Stimulated activated CD8-positive, alpha-beta memory T cell treated with anti-CD3 and anti-CD28 coated beads, Interleukin-15, amount 100 ng/mL, for 24 hours (primary cell): ENCODE results near the gene DYRK4.

Source experiments
- DNase-seq: peaks from one replicate; pipeline ENCODE4 v3.0.0-alpha.2; 2020; ENCODE audit warnings: low read depth

The DYRK4 gene

DNA sequence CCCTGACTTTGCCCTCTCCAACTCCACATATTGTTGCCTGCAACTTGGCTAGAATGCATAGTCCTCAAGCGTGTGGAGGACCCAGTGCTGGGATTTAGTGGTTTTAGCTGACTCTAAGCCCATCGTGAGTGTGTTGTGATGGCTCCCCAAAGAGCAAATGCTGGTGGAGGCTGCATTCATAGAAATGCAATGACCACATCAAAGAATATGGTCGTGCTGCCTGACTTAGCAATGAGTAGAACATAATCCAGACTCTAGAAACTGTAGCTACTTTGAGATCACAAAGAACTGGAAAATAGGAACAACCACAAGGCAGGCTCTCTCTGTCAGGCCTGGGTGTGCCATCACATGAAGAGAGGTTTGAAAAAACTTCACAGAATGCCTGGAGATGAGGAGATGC is 1.3 kb downstream of the DYRK4 start:
- DNase-seq, result no peak

DNA sequence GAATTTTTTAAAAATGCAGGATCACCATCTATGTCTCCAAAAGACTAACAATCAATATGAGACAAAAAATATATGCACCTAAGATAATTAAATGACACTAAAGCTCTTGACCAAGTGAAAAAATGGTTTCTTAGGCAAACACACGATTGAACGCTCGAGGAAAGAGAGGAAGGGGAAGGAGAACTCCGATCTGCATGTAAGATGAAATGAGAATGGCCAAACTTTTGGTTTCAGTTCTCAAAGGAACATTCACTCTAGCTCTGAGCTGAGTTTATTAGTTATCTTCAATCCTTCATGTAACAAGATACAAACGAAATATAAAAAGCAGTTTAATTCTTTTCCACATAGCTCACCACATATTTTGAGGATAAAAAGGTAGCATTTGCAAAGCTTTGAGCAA is 2.8 kb downstream of the DYRK4 start:
- no peak for DNase-seq

DNA sequence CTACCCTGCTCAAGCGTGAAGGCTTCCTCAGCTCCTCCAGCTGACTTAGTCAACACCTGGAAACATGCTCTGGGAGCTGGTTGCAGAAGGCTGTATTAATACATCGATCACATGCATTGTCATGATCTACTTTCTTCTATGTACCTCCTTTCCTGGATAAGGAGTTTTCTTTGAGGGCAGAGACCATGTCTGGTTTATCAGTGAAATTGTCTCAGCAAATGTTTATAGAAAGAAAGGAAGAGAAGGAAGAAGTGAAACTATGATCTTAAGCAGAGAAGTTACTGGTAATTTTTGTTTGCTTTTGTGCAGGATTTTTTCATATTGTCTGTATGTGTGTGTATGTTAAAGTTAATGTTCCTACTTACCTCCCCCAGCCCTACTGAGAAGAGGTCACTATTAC is 4.5 kb downstream of the DYRK4 start:
- DNase-seq, result no peak

DNA sequence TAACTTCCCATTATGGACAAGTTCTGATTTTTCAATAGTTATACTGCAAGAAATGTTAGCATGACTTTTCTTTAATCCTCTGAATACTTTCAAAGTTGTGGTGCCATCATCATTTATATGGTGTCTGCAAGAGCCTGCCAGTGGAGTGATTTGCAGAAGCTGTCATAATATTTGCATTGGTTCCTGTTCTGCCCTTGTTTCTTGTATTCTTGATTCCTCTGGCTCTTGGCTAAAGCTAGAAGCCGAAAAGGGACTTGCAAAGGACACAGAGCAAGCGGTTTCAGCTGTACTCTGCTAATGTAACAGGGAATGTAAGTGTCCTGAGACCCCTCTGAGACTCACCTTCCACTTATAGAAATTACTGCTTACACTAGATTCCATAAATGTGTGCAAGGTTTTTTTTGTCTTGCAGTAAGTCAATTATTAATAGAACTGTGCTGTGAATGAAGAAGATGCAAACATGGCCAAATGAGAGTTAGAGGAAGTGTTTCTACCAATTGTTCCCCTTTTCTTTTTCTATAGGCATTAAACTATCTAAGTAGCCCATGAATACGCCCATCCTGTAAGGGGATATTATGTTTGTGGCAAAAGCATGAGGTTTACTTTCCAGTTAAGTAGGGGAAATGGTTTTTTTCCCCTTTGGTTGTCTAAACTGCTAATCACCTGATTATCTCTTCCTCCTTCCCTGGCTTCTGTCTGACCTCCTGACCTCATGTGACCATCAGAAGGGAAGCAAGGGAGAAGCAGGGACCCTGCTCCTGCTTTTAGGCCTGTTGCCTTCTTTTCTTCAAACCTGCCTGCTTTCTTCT is 5.3 kb downstream of the DYRK4 start:
- no peak for DNase-seq

DNA sequence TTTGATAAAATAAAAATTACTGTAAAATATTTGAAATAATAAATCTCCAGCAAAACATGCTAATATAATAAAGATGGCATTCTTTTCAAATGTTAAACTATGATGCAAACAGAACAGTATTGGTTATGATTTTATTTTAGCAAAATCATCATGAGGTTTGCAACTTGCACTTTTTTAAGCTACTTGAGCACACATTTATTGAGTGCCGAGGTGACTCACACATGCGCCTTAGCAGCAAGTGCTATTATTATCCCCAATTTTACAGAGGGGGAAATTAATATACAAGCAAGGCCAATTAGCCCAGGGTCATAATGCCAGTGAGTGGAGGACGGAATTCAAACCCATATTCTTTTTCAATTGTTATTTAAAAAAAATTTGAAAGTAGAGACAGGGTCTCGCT is 7.3 kb downstream of the DYRK4 start:
- DNase-seq, result no peak

DNA sequence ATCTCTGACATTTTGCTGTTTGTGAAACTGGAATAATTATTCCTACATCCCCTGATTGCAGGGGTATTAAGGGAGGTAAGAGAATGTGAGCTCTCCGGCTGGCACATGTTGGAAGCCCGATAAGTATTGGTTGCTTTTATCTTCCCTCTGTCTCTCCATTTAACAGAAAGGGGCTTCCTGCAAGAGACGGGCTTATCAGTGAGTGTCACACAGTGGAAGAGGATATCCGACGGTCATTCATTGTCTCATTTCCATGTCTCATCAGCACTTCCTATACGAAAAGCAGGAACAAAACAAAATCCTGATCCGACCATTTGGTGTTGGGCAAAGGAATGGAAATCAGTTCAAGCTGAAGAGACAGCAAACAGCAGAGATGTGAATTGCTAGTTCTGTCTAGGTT is 10.7 kb downstream of the DYRK4 start:
- DNase-seq, result no peak

DNA sequence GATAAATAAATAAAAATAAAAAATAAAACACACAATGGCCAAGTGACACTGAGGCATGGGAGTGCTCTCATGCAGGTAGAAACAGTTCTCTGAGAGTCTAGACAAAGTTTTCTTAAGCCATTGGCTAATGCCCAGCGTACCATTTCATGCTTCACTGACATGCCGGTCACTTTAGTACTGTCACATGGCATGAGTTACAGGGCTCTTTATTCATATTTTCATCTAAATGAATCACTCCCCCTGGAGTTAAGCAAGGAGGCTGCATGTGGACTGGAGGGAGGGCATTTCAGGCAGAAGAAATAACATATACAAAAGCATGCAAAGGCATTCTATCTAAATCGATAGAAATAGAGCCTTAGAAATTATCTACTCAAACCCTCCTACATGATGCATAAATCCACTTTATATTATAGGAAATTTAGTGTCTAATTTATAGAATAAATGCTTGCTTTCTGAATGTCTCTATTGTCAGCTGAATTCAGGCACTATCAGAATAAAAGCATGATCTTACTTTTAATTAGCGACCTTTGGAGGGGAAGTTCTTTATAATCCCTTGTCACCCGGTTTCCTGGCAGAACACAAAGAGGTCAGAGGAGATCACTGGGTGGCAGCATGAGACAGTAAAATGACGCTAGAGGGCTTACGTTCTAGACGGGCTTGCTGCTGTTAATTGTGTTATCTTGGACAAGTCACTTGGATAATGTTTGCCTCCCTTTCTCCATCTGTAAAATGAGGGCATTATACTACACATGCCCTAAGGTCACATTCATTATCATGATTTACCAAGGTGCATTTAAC is 17.5 kb downstream of the DYRK4 start:
- DNase-seq, result no peak

DNA sequence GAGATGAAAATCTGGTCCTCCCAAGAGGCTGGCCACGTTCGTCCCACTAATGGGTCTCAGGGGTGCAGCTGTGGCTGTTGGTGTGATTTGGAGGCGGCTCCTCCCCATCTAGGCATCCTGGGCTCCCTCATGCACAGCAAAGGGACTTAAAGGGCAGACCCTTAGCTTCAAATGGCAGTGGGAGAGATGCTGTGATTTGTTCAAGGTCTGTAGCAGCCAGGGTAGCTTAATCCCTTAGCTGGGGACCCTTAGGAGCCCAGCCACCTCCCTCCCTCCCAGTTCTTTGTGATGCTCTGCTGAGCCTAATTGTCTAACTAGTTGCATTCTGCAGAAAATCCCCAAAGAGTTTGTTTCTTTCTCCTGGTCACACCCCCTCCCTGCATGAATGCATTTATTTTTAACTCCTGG is 18.3 kb downstream of the DYRK4 start:
- no peak for DNase-seq

DNA sequence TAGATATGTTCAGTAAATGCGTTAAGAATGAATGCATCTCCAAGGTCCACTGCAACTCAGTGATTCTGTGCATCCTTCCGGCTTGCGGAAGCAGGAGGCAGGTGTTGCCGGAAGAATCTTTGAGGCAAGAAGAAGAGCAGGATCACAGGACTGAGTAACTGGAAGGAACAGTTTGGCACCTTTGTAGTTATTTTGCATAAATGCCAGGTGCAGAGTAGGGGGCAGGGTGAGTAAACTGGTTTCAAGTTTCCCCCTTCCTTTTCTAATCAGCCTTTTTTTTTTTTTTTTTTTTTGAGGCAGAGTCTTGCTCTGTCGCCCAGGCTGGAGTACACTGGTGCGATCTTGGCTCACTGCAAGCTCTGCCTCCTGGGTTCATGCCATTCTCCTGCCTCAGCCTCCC is 22.3 kb downstream of the DYRK4 start:
- no peak for DNase-seq

DNA sequence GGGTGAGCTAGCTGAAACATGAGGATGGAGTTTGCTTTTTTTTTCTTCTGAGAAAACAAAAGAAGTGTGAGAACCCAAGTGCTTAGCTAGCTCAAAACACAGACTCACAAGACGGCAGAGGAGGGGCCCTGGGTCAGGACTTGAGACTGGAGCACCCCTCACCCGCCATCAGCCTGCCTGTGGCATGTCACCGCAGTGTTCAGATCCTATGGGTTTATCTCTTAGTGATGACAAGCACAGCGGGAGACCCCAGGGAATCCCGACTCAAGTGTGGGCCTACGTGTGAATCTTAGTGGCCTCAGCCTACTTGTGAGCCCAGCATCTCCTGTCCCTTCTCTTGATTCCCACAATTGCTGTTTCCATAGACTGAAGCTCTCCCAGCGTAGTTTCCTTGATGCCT is 22.9 kb downstream of the DYRK4 start:
- no peak for DNase-seq

DNA sequence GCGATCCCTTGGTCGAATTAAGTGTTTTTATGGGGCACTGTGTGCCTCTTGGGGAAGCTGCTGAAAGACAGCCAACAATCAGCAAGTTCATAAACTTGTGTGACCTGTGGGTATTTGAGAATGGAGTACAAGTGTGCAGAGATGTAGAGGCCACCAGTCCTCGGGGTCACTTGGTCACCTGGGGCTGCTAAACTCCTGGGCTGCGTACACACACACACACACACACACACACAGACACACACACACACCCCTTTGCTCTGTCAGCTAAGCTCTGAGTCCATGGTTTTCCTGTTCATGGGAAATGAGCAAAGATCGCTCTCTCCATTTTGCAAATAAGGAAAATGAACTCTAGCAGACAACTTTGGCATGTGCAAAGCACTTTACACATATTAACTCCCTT is 24.5 kb downstream of the DYRK4 start:
- DNase-seq, result no peak

DNA sequence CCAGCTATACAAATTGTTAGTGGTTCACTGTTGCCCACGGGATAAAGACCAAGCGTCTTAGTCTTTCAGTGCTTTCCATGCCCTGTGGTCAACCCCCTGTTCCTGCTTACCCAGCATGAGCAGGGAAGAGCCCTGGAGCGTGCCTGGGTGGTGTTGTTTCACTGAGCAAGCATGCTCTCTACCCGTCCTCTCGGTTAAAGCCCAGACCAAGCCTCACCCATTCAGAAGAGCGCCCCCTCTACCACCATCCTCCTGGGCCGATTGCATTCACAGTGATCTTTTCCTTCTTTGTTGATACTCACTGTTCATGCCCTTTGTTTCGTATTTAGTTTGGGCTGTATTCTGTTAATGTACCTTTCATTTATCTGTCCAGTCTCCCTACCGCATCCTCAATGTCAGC is 25.1 kb downstream of the DYRK4 start:
- DNase-seq, result no peak

DNA sequence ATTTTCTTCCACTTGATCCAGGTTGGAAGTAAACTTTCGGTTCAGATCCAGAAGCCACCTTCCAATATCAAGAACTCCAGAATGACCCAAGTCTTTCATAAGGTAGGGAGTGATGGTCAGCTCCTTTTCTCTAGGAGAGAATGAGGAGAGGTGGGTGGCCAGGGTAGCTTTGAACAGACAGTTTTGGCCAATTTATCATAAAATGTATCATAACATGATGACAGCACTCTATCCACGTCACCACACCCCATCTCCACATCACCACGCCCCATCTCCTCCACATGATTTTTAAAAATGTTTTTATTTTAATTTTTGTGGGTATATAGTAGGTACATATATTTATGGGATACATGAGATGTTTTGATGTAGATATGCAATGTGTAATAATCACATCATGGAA is 26.9 kb downstream of the DYRK4 start:
- DNase-seq, result no peak

DNA sequence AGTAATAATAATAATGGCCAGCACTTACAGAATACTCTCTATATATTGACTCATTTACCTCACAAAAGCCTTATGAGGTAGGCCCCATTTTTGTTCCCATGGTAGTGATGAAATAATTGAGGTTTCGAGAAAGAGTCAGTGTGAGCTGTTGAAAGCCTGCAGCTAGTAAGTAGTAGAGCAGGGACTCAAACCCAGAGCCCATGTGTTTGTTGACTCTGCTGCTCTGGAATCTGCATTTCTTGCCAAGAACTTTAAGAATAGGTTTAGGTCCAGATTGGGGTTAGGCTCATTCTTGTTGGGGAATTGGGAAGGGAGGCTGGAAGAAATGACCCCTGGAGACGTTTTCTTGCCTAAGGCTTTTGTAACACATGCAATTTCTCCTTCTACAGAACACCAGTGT is 27.9 kb downstream of the DYRK4 start:
- no peak for DNase-seq

DNA sequence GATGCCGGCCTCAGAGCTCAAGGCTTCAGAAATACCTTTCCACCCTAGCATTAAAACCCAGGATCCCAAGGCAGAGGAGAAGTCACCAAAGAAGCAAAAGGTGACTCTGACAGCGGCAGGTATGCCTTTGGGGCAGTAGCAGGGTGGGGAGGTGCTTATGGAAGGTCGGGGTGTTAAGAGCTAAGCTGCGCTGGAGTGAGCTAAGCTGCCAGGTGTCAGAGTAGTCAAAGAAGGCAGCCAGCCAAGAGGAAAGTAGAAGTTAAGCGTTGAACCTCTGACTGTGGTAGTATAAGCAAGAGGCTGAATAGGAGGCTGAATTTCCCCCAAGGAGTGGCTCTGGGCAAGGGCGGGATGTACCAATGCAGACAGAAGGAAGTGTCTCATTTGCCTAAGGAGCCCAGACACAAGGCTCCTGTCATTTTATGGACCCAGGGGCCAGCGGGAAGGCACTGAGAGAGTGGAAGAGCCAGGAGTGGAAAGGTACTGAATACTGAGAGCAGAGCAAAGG is 29.2 kb downstream of the DYRK4 start:
- no peak for DNase-seq

DNA sequence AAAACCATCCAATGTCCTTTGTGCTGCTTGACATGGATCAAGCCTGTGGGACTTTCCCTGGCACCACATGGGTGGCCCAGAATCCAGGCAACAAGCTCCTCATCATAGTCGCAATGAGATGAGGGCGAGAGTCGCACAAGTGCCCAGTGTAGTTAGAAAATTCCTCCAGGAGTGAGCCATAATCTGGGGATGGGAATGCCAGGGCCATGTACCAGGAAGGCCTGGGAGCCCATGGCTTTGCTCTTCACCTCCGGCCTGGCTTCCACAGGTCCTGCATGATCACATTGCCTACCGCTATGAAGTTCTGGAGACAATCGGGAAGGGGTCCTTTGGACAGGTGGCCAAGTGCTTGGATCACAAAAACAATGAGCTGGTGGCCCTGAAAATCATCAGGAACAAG is 33.9 kb downstream of the DYRK4 start:
- DNase-seq, result no peak

DNA sequence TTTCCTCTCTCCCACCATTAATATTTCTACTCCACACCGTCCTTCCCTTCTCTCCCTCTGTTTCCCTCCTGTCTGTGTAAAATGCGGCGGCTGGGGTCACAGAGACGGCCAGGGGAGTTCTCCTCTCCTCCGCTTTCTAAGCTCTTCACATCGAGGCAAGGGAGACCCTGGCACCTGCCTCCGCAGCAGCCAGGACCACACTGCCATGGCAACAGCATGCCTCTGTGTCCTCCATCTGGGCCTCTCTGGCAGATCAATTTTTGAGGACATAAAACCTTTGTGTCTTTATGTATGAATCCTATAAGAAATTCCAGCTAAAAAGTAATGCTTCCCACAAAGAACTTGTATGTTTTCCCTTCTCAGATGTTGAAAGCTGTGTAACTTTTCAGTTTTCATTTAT is 41.4 kb downstream of the DYRK4 start:
- no peak for DNase-seq

DNA sequence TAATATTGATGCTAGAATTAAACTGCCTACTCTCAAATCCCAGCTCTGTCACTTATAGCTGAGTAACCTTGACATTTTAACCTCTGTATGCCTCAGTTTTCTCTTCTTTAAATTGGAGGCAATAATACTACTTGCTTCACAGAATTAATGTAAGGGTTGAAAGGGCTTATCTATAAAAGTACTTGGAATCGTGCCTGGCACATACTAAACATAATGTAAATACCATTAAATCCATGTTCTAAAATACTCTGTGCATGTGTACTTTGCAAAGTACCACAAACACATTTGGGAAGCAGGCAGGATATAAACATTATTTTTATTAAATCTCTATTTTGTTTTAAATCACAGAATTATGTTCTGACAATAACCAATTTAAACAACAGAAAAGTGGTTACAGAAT is 41.9 kb downstream of the DYRK4 start:
- no peak for DNase-seq

DNA sequence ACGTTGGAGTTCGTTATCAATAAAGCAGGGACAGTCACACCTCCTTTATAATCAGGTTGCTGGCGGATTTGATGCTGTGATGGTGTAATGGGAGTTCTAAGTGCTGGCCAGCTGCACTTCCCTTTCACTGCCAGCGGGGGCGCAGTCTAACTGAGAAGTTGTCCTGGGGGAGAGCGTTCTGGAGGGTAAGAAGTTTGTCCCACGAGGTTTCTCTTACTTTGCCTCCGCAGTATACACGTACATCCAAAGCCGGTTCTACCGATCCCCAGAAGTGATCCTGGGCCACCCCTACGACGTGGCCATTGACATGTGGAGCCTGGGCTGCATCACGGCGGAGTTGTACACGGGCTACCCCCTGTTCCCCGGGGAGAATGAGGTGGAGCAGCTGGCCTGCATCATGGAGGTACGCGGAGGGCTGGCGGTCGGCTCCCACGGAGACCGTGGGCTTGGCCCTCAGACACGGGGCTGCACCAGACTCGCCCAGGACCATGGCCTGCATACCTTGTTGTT is 42.7 kb downstream of the DYRK4 start:
- peak; percentile 50 for DNase-seq

DNA sequence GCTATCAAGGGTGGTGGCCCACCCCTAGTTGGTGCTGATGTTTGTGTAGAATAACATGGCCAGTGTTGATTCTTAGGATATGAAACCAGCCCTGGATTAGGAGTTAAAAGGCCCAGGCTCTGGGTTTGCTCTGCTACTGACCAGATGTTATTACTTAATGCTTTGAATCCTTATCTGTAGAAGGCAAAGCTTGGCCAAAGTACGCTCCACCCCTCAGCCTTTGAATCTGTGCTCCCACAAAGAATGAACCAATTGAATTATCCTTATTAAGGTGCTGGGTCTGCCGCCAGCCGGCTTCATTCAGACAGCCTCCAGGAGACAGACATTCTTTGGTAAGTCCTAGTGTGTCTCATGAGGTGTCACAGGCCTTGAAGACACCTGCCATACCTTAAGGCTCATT is 45.0 kb downstream of the DYRK4 start:
- no peak for DNase-seq

DNA sequence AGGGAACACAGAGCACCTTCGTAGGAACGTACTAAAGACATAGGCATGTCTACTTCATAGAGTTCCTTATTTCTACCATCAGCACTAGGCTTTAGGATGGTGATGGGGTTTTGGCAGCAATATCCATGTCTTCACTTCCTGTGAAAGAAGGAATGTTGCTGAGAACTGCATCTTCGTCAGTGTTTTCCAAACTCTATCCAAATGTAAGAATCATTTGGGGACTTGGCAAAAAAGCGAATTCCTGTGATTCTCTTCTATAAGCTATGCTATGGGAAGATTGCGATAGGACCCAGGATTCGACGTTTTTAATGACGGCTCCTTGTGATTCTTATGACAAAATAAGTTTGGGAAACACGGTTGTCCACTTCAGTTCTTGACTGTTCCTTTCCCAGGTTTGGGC is 47.1 kb downstream of the DYRK4 start:
- no peak for DNase-seq

DNA sequence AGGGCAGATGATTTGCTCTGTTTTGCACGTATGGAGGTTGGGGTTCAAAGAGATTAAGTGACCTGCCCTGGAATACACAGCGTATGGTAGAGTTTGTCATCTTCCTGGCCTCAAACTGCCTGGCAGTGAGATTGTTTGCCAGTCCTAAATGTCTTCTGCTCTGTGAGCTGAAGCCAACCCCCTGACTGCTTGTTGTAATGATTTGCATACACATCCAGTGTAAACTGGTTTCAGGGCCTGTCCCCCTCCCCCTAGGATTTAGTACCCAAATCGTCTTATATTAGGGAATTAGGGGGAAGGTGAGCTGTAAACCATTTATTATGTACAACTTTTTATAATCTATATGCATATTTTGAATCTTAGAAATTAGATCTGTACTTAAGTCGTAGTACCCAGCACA is 48.5 kb downstream of the DYRK4 start:
- DNase-seq, result no peak

DNA sequence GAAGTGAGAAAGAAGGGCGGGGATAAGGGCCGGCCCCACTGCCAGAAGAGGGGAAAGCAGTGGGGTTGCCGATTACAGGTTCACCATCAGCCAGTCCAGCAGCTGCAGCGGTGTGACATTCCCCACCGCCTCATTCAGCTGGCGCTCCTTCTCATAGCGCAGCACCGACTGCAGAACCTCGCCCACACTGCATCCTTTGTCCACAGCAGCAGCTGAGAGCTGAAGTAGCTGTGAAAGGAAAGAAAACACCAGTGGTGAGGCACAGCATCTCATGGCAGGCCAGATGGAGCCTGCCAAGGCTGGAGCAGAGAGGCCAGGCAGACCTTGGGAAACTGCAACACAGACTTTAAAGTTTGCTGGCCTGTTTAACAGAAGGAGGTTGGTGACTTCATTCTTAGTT is 53.7 kb downstream of the DYRK4 start:
- DNase-seq, result no peak
